HEK293 (cell line): ENCODE data around the gene PDK1.

Experiments used
- CTCF ChIA-PET: fragments of 350-600 bp; formaldehyde crosslinking; extraction: SDS; loops from one replicate; lab custom pipeline; 2021; ENCODE audit warnings: antibody characterized with exemption; lab: Yijun Ruan, JAX
- POLR2A ChIA-PET: fragments of 300-600 bp; formaldehyde crosslinking; extraction: SDS; loops from one replicate; lab custom pipeline; 2020; ENCODE audit warnings: antibody characterized with exemption, inconsistent platforms; lab: Yijun Ruan, JAX
- H3K27ac ChIP-seq: fragments of 200-500 bp; sonication (Bioruptor generic); 2 replicates; pipeline ENCODE4 v1.5.1; 2014; ENCODE audit warnings: low read depth, low read length, control low read depth, inconsistent platforms; ENCODE audit errors: extremely low read depth
- H3K36me3 ChIP-seq, 2 experiments: fragments of 200-500 bp in 1 of 2; sonication (Bioruptor generic) in 1 of 2; 1 replicate in 1 of 2; 2 replicates in 1 of 2; pipeline ENCODE4 v1.5.1; 2014 to 2017; ENCODE audit warnings: inconsistent platforms in 2 of 2, low read length in 2 of 2; ENCODE audit not compliant: control insufficient read depth in 2 of 2, insufficient read depth in 1 of 2
- H3K4me1 ChIP-seq: fragments of 200-500 bp; sonication (Bioruptor generic); 2 replicates; pipeline ENCODE4 v1.5.1; 2014; ENCODE audit warnings: mild to moderate bottlenecking, low read length, inconsistent platforms; ENCODE audit not compliant: control insufficient read depth, insufficient read depth
- H3K4me3 ChIP-seq: 2 replicates; pipeline ENCODE4 v1.5.1; 2011; ENCODE audit warnings: low read depth, mild to moderate bottlenecking, control low read depth, low read length, moderate library complexity
- H3K9me3 ChIP-seq: fragments of 200-500 bp; sonication (Bioruptor generic); 2 replicates; pipeline ENCODE4 v1.5.1; 2014; ENCODE audit warnings: low read depth, low read length, inconsistent platforms; ENCODE audit not compliant: control insufficient read depth, insufficient read depth
- BCL11B ChIP-seq: fragments of 450-650 bp; formaldehyde crosslinking; IDR thresholded peaks from 2 replicates; pipeline ENCODE4 v1.5.1; 2016; ENCODE audit warnings: low read depth, missing biosample characterization, missing genetic modification characterization
- SCRT2 ChIP-seq: fragments of 450-650 bp; formaldehyde crosslinking; IDR thresholded peaks from 2 replicates; pipeline ENCODE4 v1.5.1; 2016; ENCODE audit warnings: missing biosample characterization, missing genetic modification characterization
- SP2 ChIP-seq: fragments of 450-650 bp; formaldehyde crosslinking; IDR thresholded peaks from 2 replicates; pipeline ENCODE4 v1.5.1; 2016; ENCODE audit warnings: missing biosample characterization, missing genetic modification characterization
- TSHZ1 ChIP-seq: fragments of 450-650 bp; formaldehyde crosslinking; IDR thresholded peaks from 2 replicates; pipeline ENCODE4 v1.5.1; 2016; ENCODE audit warnings: missing biosample characterization, missing genetic modification characterization, borderline replicate concordance
- ZBTB10 ChIP-seq: fragments of 450-650 bp; formaldehyde crosslinking; IDR thresholded peaks from 2 replicates; pipeline ENCODE4 v1.5.1; 2016; ENCODE audit warnings: missing biosample characterization, missing genetic modification characterization
- ZBTB48 ChIP-seq: fragments of 450-650 bp; formaldehyde crosslinking; IDR thresholded peaks from 2 replicates; pipeline ENCODE4 v1.5.1; 2016; ENCODE audit warnings: missing biosample characterization, missing genetic modification characterization
- ZNF10 ChIP-seq: fragments of 450-650 bp; formaldehyde crosslinking; IDR thresholded peaks from 2 replicates; pipeline ENCODE4 v1.5.1; 2017; ENCODE audit warnings: missing biosample characterization, missing genetic modification characterization
- ZNF175 ChIP-seq: fragments of 450-650 bp; formaldehyde crosslinking; IDR thresholded peaks from 2 replicates; pipeline ENCODE4 v1.5.1; 2016; ENCODE audit warnings: missing biosample characterization, missing genetic modification characterization
- ZNF37A ChIP-seq: fragments of 450-650 bp; IDR thresholded peaks from 2 replicates; pipeline ENCODE4 v1.5.1; 2018; ENCODE audit warnings: missing biosample characterization, missing genetic modification characterization
- ZNF518A ChIP-seq: fragments of 450-650 bp; formaldehyde crosslinking; conservative IDR thresholded peaks from 2 replicates; pipeline ENCODE4 v1.5.1; 2016; ENCODE audit warnings: low read depth, missing biosample characterization, missing genetic modification characterization
- ZNF530 ChIP-seq: fragments of 450-650 bp; formaldehyde crosslinking; IDR thresholded peaks from 2 replicates; pipeline ENCODE4 v1.5.1; 2016; ENCODE audit warnings: low read depth, missing biosample characterization, missing genetic modification characterization
- ZNF571 ChIP-seq: fragments of 450-650 bp; formaldehyde crosslinking; IDR thresholded peaks from 2 replicates; pipeline ENCODE4 v1.5.0; 2017; ENCODE audit warnings: missing biosample characterization, missing genetic modification characterization
- ZNF596 ChIP-seq: fragments of 450-650 bp; IDR thresholded peaks from 2 replicates; pipeline ENCODE4 v1.5.0; 2018; ENCODE audit warnings: missing biosample characterization, mild to moderate bottlenecking, missing genetic modification characterization, moderate library complexity
- ZNF600 ChIP-seq: fragments of 450-650 bp; formaldehyde crosslinking; IDR thresholded peaks from 2 replicates; pipeline ENCODE4 v1.5.1; 2016; ENCODE audit warnings: missing biosample characterization, missing genetic modification characterization
- ZNF624 ChIP-seq: fragments of 450-650 bp; formaldehyde crosslinking; IDR thresholded peaks from 2 replicates; pipeline ENCODE4 v1.5.1; 2017; ENCODE audit warnings: missing biosample characterization, missing genetic modification characterization
- ZNF629 ChIP-seq: fragments of 450-650 bp; formaldehyde crosslinking; IDR thresholded peaks from 2 replicates; pipeline ENCODE4 v1.5.1; 2017; ENCODE audit warnings: missing biosample characterization, missing genetic modification characterization
- ZNF670 ChIP-seq: fragments of 450-650 bp; formaldehyde crosslinking; IDR thresholded peaks from 2 replicates; pipeline ENCODE4 v1.5.1; 2016; ENCODE audit warnings: missing biosample characterization, missing genetic modification characterization, low read depth
- ZNF677 ChIP-seq: fragments of 450-650 bp; IDR thresholded peaks from 2 replicates; pipeline ENCODE4 v1.5.0; 2018; ENCODE audit warnings: missing biosample characterization, mild to moderate bottlenecking, missing genetic modification characterization, moderate library complexity
- ZNF692 ChIP-seq: fragments of 450-650 bp; formaldehyde crosslinking; IDR thresholded peaks from 2 replicates; pipeline ENCODE4 v1.5.1; 2016; ENCODE audit warnings: missing biosample characterization, missing genetic modification characterization
- ZNF701 ChIP-seq: fragments of 450-650 bp; formaldehyde crosslinking; IDR thresholded peaks from 2 replicates; pipeline ENCODE4 v1.5.1; 2016; ENCODE audit warnings: missing biosample characterization, missing genetic modification characterization
- ZNF776 ChIP-seq: fragments of 450-650 bp; formaldehyde crosslinking; IDR thresholded peaks from 2 replicates; pipeline ENCODE4 v1.5.0; 2017; ENCODE audit warnings: missing biosample characterization, missing genetic modification characterization, borderline replicate concordance
- ZNF791 ChIP-seq: fragments of 450-650 bp; formaldehyde crosslinking; IDR thresholded peaks from 2 replicates; pipeline ENCODE4 v1.5.1; 2016; ENCODE audit warnings: missing biosample characterization, missing genetic modification characterization

The PDK1 gene

GRCh38 chr2:172606285-172606684 is 50.4 kb downstream of the PDK1 start (continued):
- TF ChIP-seq ZNF518A (tag by site-specific recombination) (no peak), ZNF624 (no peak), ZNF37A (tag by site-specific recombination) (no peak), TSHZ1 (no peak), ZNF677 (tag by site-specific recombination) (no peak), ZBTB48 (tag by site-specific recombination) (no peak)
- TF ChIP-seq, all 188 proteins: peak for 0

- Histone ChIP-seq H3K36me3 (peaks cover 7 to 10% of the 10 kb centered on the region in 2 experiments; a peak in 2 of 3 replicates), H3K4me3 (no peak overlapping the region), H3K27ac (no peak overlapping the region), H3K4me1 (no peaks in the 10 kb centered on the region), H3K9me3 (no peaks in the 10 kb centered on the region)
- ChIA-PET CTCF (interaction anchor here (0.9 to 1.1 kb wide), 3 partner anchors 11 to 146 kb away, joined by 3 to 5 read pairs (median 3); no protein-coding TSS in a partner anchor), POLR2A (no interaction called here)
- TF ChIP-seq ZNF629 (tag by site-specific recombination) (no peak), SP2 (tag by site-specific recombination) (no peak), ZNF791 (no peak)
Measured at GRCh38 chr2:172607379-172607928, 51.6 kb downstream of the PDK1 start.

GRCh38 chr2:172609488-172609887 is 53.6 kb downstream of the PDK1 start:
- Histone ChIP-seq H3K36me3 (peaks cover 7 to 10% of the 10 kb centered on the region in 2 experiments; a peak in 2 of 3 replicates), H3K27ac (no peak overlapping the region), H3K9me3 (no peaks in the 10 kb centered on the region), H3K4me3 (no peak overlapping the region), H3K4me1 (no peaks in the 10 kb centered on the region)
- ChIA-PET CTCF (interaction anchor here (0.7 to 1.2 kb wide), 2 partner anchors 15 to 101 kb away, joined by 3 read pairs; no protein-coding TSS in a partner anchor), POLR2A (no interaction called here)
- TF ChIP-seq ZNF571 (tag by site-specific recombination) (no peak), SCRT2 (tag by site-specific recombination) (no peak), ZNF600 (tag by site-specific recombination) (no peak), ZNF10 (no peak), ZNF530 (tag by site-specific recombination) (no peak), ZNF596 (tag by site-specific recombination) (no peak), ZNF692 (tag by site-specific recombination) (no peak), ZNF776 (tag by site-specific recombination) (no peak), BCL11B (no peak), ZBTB10 (no peak), ZNF701 (tag by site-specific recombination) (no peak), ZNF670 (tag by site-specific recombination) (no peak), ZNF175 (no peak)
